HG03442 (cell line): ENCODE measurements around the gene PSME3IP1.

Experiments used
- ATAC-seq: cut with Tn5 transposase; IDR thresholded peaks from one replicate; pipeline ENCODE4 v1.9.1; 2021; ENCODE audit warnings: mild to moderate bottlenecking, moderate library complexity; ENCODE audit not compliant: unreplicated experiment

The PSME3IP1 gene

GRCh38 chr16:57145046-57146021 is 40.5 kb downstream of the PSME3IP1 start:
- ATAC-seq, result no peak

- no peak for ATAC-seq
Measured at GRCh38 chr16:57144027-57144426, 41.8 kb downstream of the PSME3IP1 start.

DNA sequence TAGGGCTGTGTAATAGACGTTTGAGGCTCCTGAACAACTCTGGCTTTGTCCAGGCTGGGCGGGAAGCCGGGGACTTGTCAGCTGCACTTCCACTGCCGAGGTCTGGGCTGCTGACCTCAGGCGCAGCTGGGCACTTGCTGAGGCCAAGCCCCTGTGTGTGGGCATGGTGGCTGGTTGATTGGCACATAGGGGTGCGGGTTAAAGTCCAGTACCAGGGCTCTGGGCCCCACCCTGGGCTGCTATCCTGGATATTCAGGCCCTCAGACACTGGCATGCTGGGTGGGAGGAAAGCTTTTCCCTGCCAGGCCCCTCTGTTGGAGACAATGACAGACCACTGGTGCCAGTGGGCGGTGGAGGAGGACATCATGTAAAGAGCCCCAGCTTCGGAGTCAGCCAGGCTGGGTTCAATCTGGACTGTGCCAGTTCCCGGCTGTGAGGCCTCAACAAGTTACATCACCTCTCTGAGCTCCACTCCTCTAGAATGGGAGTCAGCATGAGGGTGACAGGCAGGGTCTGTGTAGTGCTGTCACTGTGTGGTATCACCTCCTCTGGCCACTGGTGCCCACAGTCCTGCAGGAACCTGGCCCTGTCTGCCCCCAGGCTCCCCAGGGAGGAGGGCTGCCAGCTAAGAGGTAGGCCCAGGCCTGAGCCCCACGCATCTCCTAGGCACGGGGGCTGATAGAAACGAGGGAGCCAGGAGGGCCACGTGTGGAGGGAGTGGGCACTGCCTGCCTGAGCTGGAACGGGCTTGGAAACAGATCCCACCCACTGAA is 42.5 kb downstream of the PSME3IP1 start:
- ATAC-seq, result no peak

- no peak for ATAC-seq
Measured at GRCh38 chr16:57141822-57142631, 43.8 kb downstream of the PSME3IP1 start.

GRCh38 chr16:57140931-57141668 is 44.7 kb downstream of the PSME3IP1 start:
- ATAC-seq, result no peak

GRCh38 chr16:57138281-57138935 is 47.4 kb downstream of the PSME3IP1 start:
- no peak for ATAC-seq

GRCh38 chr16:57137566-57138273 is 48.1 kb downstream of the PSME3IP1 start:
- ATAC-seq, result no peak

- ATAC-seq, result no peak
Measured at GRCh38 chr16:57137043-57137442, 48.8 kb downstream of the PSME3IP1 start.

DNA sequence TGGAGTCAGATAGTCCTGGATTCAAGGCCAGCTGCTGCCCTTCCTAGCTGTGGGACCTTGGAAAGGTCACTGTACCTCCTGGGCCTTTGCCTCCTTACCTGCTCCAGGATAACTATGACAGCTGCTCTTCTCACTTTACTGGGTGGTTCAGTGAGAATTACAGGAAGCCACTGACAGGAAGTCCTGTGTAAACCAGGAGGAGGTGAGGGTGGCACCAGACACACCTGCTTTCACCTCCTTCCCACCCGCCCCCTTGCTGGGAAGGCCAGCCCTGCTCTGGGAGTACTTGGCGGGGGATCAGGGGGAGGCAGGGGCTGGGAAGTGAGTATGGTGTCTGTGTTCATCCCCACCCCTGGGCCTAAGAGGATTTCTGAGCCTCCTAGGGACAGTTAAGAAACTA is 50.9 kb downstream of the PSME3IP1 start:
- ATAC-seq, result no peak

- ATAC-seq, result no peak
Measured at GRCh38 chr16:57133886-57134285, 52.0 kb downstream of the PSME3IP1 start.

GRCh38 chr16:57133031-57133430 is 52.8 kb downstream of the PSME3IP1 start:
- no peak for ATAC-seq

DNA sequence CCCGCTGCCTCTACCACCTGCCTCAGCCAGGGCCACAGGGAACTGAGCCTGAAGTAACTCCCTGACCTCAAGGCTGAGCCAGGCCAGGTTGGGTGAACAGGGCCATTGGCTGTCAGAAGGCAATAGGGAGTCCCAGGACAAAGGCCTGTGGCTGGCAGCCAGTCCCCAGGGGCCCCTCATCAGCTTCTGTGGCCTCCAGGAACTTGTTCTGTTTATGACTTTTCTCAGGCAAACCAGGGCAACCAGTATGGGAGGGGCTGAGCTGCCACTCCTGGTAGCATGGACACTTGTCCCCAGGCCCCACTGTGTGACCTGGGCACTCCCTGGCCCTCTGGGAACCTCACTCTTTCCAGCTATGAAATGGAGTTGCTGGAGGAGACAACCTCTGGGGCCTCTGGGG is 53.4 kb downstream of the PSME3IP1 start:
- no peak for ATAC-seq

DNA sequence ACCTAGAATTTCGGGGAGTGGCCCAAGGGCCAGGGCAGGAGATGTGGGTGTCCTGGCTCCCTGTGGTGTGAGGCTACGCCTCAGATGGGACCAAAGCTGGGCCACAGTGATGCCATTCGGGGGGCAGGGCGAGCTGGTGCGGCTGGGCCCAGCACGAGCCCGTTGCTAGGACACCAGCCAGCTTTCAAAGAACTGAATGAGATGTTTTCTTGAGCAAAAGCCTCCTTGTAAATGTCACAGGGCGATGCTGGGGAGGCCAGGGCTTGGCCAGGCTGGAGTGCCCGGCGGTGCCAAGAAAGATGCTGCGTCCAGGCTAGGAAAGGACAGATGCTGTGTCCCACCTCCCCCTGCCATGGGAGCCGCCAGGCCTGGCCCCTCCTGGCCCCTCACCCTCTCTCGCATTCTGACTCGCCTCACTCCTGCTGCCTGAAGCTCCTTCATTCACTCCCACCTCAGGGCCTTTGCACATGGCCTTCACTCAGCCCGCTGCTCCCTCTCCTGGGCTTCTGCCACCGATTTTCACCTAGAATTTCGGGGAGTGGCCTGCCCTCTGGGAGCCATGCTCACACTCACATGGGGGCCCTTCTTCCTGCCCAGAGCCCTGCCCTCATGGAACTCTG is 54.4 kb downstream of the PSME3IP1 start:
- ATAC-seq, result no peak

DNA sequence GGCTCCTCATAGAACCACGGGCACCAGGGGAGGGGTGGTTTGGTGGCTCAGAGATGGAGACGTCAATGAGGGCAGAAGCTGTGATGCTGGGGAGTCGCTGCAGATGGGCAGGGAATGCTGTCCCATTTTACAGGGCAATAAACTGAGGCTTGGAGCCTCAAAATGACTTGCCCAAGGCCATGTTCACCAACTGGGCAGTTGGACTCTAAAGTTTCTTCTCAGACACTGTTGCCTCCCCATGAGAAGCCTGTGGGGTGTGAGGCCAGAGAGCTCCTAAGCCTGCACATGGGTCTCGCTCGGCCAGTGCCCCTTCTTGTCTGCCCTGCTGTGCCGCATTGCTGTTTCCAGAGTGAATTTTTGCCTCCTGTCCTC is 54.9 kb downstream of the PSME3IP1 start:
- no peak for ATAC-seq

GRCh38 chr16:57128771-57129389 is 57.0 kb downstream of the PSME3IP1 start:
- peak; percentile 37 for ATAC-seq

DNA sequence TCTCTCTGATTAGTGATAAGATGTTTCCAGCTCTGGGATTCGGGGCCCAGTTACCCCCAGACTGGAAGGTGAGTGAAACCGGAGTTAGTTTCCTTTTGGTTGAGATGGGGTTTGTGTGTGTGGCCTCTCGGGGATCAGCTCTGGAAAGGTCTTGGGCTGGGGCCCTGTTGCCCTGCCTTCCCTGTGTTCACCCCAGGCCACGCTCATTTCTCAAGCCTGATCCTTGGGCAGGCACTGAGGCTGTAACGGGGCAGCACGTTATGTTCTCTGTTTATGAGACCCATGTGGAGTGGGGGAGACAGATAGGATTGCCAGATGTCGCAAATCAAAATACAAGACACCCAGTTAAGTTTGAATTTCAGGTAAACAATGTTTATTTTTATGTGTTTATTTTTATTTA is 58.0 kb downstream of the PSME3IP1 start:
- ATAC-seq, result no peak

DNA sequence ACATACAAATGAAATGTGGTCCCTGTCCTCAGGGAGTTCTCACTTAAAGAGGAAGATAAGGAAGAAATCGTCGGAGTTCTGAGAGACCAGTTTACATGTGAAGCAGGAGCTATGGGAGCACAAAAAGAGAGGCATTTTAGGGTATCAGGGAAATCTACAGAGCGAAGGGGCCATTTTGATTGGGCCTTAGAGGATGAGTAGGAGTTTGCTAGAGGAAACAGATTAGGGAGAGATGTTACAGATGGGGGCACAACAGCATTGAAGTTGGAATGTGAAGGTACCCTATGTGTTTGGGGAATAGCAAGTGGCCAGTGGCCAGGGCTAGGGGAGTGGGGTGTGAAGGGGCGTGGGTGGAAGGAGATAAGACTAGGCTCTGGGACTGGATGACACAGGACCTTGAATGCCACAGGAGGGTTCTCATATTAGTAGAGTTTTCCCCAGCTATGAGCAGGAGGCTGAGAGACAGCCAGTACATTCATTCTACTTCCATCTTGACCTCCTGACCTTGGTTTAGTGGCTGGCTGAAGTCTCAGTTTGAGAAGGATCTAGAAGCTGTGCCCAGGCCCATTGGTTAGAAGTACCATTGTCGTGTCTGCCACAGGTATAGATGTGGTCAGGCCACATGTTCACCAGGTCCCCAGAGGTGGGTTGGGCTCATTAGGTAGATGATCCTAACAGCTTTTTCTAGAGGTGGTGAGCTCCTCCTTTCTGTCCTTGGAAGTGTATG is 58.6 kb downstream of the PSME3IP1 start:
- no peak for ATAC-seq

- ATAC-seq, result no peak
Measured at GRCh38 chr16:57126411-57126810, 59.4 kb downstream of the PSME3IP1 start.
